Measurements from ENCODE around the gene STYX. TPM values are rescaled to one million over a fixed set of nuclear protein-coding genes. Genes with fewer than 3 reads are reported as not detected.

STYX gene
- total RNA-seq (2021; ENCODE audit: unreplicated experiment) (16.3 TPM), Bru-seq, nascent RNA (percentile 66 among the genes with signal in this experiment), BruChase-seq, experiment 1, labeled RNA remaining after a 6-hour chase (percentile 88 among the genes with signal in this experiment), BruChase-seq, experiment 2, labeled RNA remaining after a 2-hour chase (percentile 78 among the genes with signal in this experiment)
- 3.4 and 4.5 TPM in 2 replicates for polyA plus RNA-seq (2012)
- long read RNA-seq, full-length matches to known transcripts, result 35 of 46 reads
- long read RNA-seq, partial matches to known transcripts, result 1 of 46 reads
- long read RNA-seq, other reads (novel, unspliced or antisense), result 10 of 46 reads

GRCh38 chr14:52729925-52730708, at the start of gene STYX:
Gene STYX (plus strand): TSS chr14:52730166. CDS start chr14:52730475, 309 bp downstream.
- H3K27me3 ChIP-seq (ENCODE audit: insufficient read depth, low read length), result no peaks in the 10 kb centered on the region
- H3K4me1 ChIP-seq (ENCODE audit: control insufficient read depth in 1 of 2, insufficient read depth in 2 of 2, low read length in 2 of 2), result peaks cover 6 to 14% of the 10 kb centered on the region in 2 experiments
- peak within 1 kb of the TSS; percentile 53 for H2AFZ ChIP-seq (ENCODE audit: low read depth, low read length, poor library complexity, severe bottlenecking)
- H3K79me2 ChIP-seq (ENCODE audit: insufficient read depth, low read length), result peaks cover 27% of the 10 kb centered on the region
- no peaks in the 10 kb centered on the region for H3K9me3 ChIP-seq (ENCODE audit: control insufficient read depth in 1 of 2, insufficient read depth in 1 of 2, low read depth in 1 of 2, low read length in 2 of 2)
- no peaks in the 10 kb centered on the region for H3K9me2 ChIP-seq (ENCODE audit: insufficient read depth)
- ChIA-PET CTCF (interaction anchor here (0.7 to 1.1 kb wide), 2 partner anchors 12 to 231 kb away, joined by 4 read pairs; no protein-coding TSS in a partner anchor), POLR2A (interaction anchor here (0.5 to 1.1 kb wide), 4 partner anchors 10 to 25 kb away, joined by 3 to 6 read pairs (median 3); no protein-coding TSS in a partner anchor), RAD21 (ENCODE audit: low non-redundant PET in 1 of 2, low total read pairs in 2 of 2, uncharacterized antibody in 2 of 2, unreplicated experiment in 2 of 2) (interaction anchor here in 1 of 2 experiments (0.7 kb wide), 1 partner anchor 177 kb away, joined by 7 read pairs; the partner anchor contains the start of gene GPR137C)
- TSS peak; percentile 51 for BruUV-seq (replicated peaks)
- H3K9ac ChIP-seq (ENCODE audit: low read length), result peak within 1 kb of the TSS; percentile 95
- peak within 1 kb of the TSS; percentile 73 for H3K27ac ChIP-seq (ENCODE audit: low read depth, low read length)
- ATAC-seq, result peak; percentile 97
- H3K36me3 ChIP-seq (ENCODE audit: control insufficient read depth in 1 of 2, insufficient read depth in 2 of 2, low read length in 2 of 2), result peaks cover 14 to 22% of the 10 kb centered on the region in 2 experiments; a peak in 2 of 4 replicates
- intact Hi-C loops (cut with micrococcal nuclease), result no loop called here
- peak; percentile 95 for DNase-seq (ENCODE audit: low read depth, low spot score)
- H3K4me3 ChIP-seq (replicated peaks in 1 of 2; ENCODE audit: low read depth in 1 of 2, low read length in 2 of 2), result peak within 1 kb of the TSS; percentile 96
- H3K4me2 ChIP-seq (ENCODE audit: low read length), result peak within 1 kb of the TSS; percentile 79
- H4K20me1 ChIP-seq (ENCODE audit: insufficient read depth), result peaks cover 11% of the 10 kb centered on the region; the same call in 1 of the 2 replicates
- TF ChIP-seq CEBPB (IDR thresholded peaks at IDR 0.05; ENCODE audit: low read depth), result no peak
- TF ChIP-seq ATF3 (IDR thresholded peaks at IDR 0.05), result no peak
- TF ChIP-seq ZFX (IDR thresholded peaks at IDR 0.05), result peak; percentile 72; the same call in 1 of the 2 replicates
- TF ChIP-seq YY1 (IDR thresholded peaks at IDR 0.05; ENCODE audit: extremely low read depth, insufficient replicate concordance, low read depth, low read length), result peak; percentile 77
- no peak for TF ChIP-seq REST (IDR thresholded peaks at IDR 0.05; ENCODE audit: low read depth)
- TF ChIP-seq MAX (IDR thresholded peaks at IDR 0.05), result peak; percentile 46
- peak; percentile 91 for TF ChIP-seq POLR2AphosphoS5 (IDR thresholded peaks at IDR 0.05; ENCODE audit: low read depth, low read length)
- TF ChIP-seq EZH2phosphoT487 (IDR thresholded peaks at IDR 0.05; ENCODE audit: borderline replicate concordance), result no peak
- no peak for TF ChIP-seq EZH2 (IDR thresholded peaks at IDR 0.05)
- peak; percentile 84 for TF ChIP-seq EGR1 (IDR thresholded peaks at IDR 0.05; ENCODE audit: low read depth)
- no peak for TF ChIP-seq CBX3 (IDR thresholded peaks at IDR 0.05; ENCODE audit: low read depth)
- TF ChIP-seq SP1 (IDR thresholded peaks at IDR 0.05; ENCODE audit: low read depth), result peak; percentile 89
- TF ChIP-seq CTCF (IDR thresholded peaks at IDR 0.05 in 2 of 3, conservative IDR thresholded peaks at IDR 0.05 in 1 of 3; ENCODE audit: borderline replicate concordance in 1 of 3, insufficient read depth in 1 of 3, low read depth in 2 of 3, low read length in 2 of 3), result no peak
- TF ChIP-seq FOSL1 (IDR thresholded peaks at IDR 0.05; ENCODE audit: low read depth), result no peak
- peak; percentile 78; the same call in 1 of the 2 replicates for TF ChIP-seq SIN3A (IDR thresholded peaks at IDR 0.05; ENCODE audit: low read depth)
- no peak for TF ChIP-seq ZBTB33 (IDR thresholded peaks at IDR 0.05; ENCODE audit: extremely low read depth, insufficient replicate concordance, low read length)
